Skin of body (tissue), 2 donors: ENCODE measurements around the gene FRMD4B. TPM values are rescaled to one million over a fixed set of nuclear protein-coding genes. Genes with fewer than 3 reads are reported as not detected.
"Not testable (repeated sequence)": the region's sequence is repeated elsewhere in the genome, so short reads cannot be mapped to it uniquely, and the experiment has no call there.

Experiments
- DNase-seq: peaks from one replicate; lab custom pipeline; 2025; lab: John Stamatoyannopoulos, UW
- total RNA-seq: library from RNA; depleted of rRNA; stranded (reverse); fragments of >200 nt; gene quantifications from one replicate; pipeline ENCODE4 v1.2.3, GENCODE V29; 2014

Gene FRMD4B
- total RNA-seq, 1 donor from 2014 or later = 49.7 TPM

GRCh38 chr3:69322512-69322911, 63.4 kb downstream of the FRMD4B start:
- DNase-seq = not testable (repeated sequence)

GRCh38 chr3:69322158-69322509, 63.8 kb downstream of the FRMD4B start:
- no peak for DNase-seq

- DNase-seq = no peak
Measured at GRCh38 chr3:69321301-69322157, 64.4 kb downstream of the FRMD4B start.

- no peak for DNase-seq
Measured at GRCh38 chr3:69320871-69321271, 65.0 kb downstream of the FRMD4B start.

GRCh38 chr3:69319652-69320051, 66.2 kb downstream of the FRMD4B start:
- no peak for DNase-seq

- DNase-seq = no peak
Measured at GRCh38 chr3:69318410-69318809, 67.5 kb downstream of the FRMD4B start.

GRCh38 chr3:69313251-69313650, 72.6 kb downstream of the FRMD4B start:
- DNase-seq = no peak

GRCh38 chr3:69309814-69310213, 76.1 kb downstream of the FRMD4B start:
- no peak for DNase-seq

GRCh38 chr3:69306239-69307185, 79.4 kb downstream of the FRMD4B start:
- DNase-seq = peak; percentile 52

- no peak for DNase-seq
Measured at GRCh38 chr3:69305011-69305410, 80.9 kb downstream of the FRMD4B start.

GRCh38 chr3:69304396-69304795, 81.5 kb downstream of the FRMD4B start:
- no peak for DNase-seq

- no peak for DNase-seq
Measured at GRCh38 chr3:69300296-69300695, 85.6 kb downstream of the FRMD4B start.

GRCh38 chr3:69299344-69299743, 86.5 kb downstream of the FRMD4B start:
- no peak for DNase-seq

- DNase-seq = no peak
Measured at GRCh38 chr3:69297501-69297900, 88.4 kb downstream of the FRMD4B start.

GRCh38 chr3:69296995-69297394, 88.9 kb downstream of the FRMD4B start:
- no peak for DNase-seq

GRCh38 chr3:69294014-69294766, 91.7 kb downstream of the FRMD4B start:
- DNase-seq = peak; percentile 64

- DNase-seq = no peak
Measured at GRCh38 chr3:69292959-69293574, 92.8 kb downstream of the FRMD4B start.

- no peak for DNase-seq
Measured at GRCh38 chr3:69292185-69292584, 93.7 kb downstream of the FRMD4B start.

GRCh38 chr3:69290430-69290829, 95.5 kb downstream of the FRMD4B start:
- no peak for DNase-seq

- DNase-seq = no peak
Measured at GRCh38 chr3:69290006-69290405, 95.9 kb downstream of the FRMD4B start.
